ENCODE data around the gene GAA. TPM values are rescaled to one million over a fixed set of nuclear protein-coding genes. Genes with fewer than 3 reads are reported as not detected.

The GAA gene
- total RNA-seq, 2 donors from 2014 or later = 167 to 217 TPM

GRCh38 chr17:80111702-80112470 is 10.5 kb downstream of the GAA start:
- no peaks in the 10 kb centered on the region for H3K27me3 ChIP-seq (replicated peaks; ENCODE audit: insufficient read depth)
- no peaks in the 10 kb centered on the region for H3K9me3 ChIP-seq
- TF ChIP-seq CTCF (IDR thresholded peaks at IDR 0.05) (no peak), POLR2AphosphoS5 (IDR thresholded peaks at IDR 0.05) (no peak), POLR2A (IDR thresholded peaks at IDR 0.05) (no peak)
- no peak overlapping the region for H3K27ac ChIP-seq
- intact Hi-C loops (cut with DNase I) = no loop called here
- no peak overlapping the region for H3K4me3 ChIP-seq
- no peak for DNase-seq (ENCODE audit: low spot score)
- H3K4me1 ChIP-seq (replicated peaks) = no peaks in the 10 kb centered on the region
- 91% methylated on average over 21 of the region's 26 CpGs for WGBS
- no peaks in the 10 kb centered on the region for H3K36me3 ChIP-seq

GRCh38 chr17:80112471-80113032 is 11.2 kb downstream of the GAA start:
- Histone ChIP-seq H3K9me3 (no peaks in the 10 kb centered on the region), H3K27ac (no peak overlapping the region), H3K27me3 (replicated peaks; ENCODE audit: insufficient read depth) (no peaks in the 10 kb centered on the region), H3K4me1 (replicated peaks) (no peaks in the 10 kb centered on the region), H3K36me3 (no peaks in the 10 kb centered on the region), H3K4me3 (no peak overlapping the region)
- intact Hi-C loops (cut with DNase I) = no loop called here
- TF ChIP-seq POLR2AphosphoS5 (IDR thresholded peaks at IDR 0.05) (no peak), POLR2A (IDR thresholded peaks at IDR 0.05) (no peak), CTCF (IDR thresholded peaks at IDR 0.05) (no peak)
- DNase-seq (ENCODE audit: low spot score) = no peak
- 95% methylated on average over 24 of the region's 24 CpGs for WGBS

- intact Hi-C loops (cut with DNase I) = no loop called here
- Histone ChIP-seq H3K4me1 (replicated peaks) (no peaks in the 10 kb centered on the region), H3K27ac (no peak overlapping the region), H3K4me3 (no peak overlapping the region), H3K36me3 (no peaks in the 10 kb centered on the region), H3K9me3 (no peaks in the 10 kb centered on the region), H3K27me3 (replicated peaks; ENCODE audit: insufficient read depth) (no peaks in the 10 kb centered on the region)
- TF ChIP-seq POLR2AphosphoS5 (IDR thresholded peaks at IDR 0.05) = no peak
- TF ChIP-seq POLR2A (IDR thresholded peaks at IDR 0.05) = no peak
- TF ChIP-seq CTCF (IDR thresholded peaks at IDR 0.05) = no peak
- 84% methylated on average over 11 of the region's 20 CpGs for WGBS
- no peak for DNase-seq (ENCODE audit: low spot score)
Measured at GRCh38 chr17:80113033-80113484, 11.7 kb downstream of the GAA start.

GRCh38 chr17:80114758-80115157 is 13.4 kb downstream of the GAA start:
- intact Hi-C loops (cut with DNase I) = no loop called here
- Histone ChIP-seq H3K27ac (no peak overlapping the region), H3K27me3 (replicated peaks; ENCODE audit: insufficient read depth) (no peaks in the 10 kb centered on the region), H3K9me3 (no peaks in the 10 kb centered on the region), H3K36me3 (no peaks in the 10 kb centered on the region), H3K4me1 (replicated peaks) (no peaks in the 10 kb centered on the region), H3K4me3 (no peak overlapping the region)
- 93% methylated on average over 7 of the region's 7 CpGs for WGBS
- no peak for DNase-seq (ENCODE audit: low spot score)
- TF ChIP-seq POLR2AphosphoS5 (IDR thresholded peaks at IDR 0.05) (no peak), POLR2A (IDR thresholded peaks at IDR 0.05) (no peak), CTCF (IDR thresholded peaks at IDR 0.05) (no peak)

- 96% methylated on average over 8 of the region's 8 CpGs for WGBS
Measured at GRCh38 chr17:80115159-80115558, 13.8 kb downstream of the GAA start.

More at GRCh38 chr17:80115159-80115558, 13.8 kb downstream of the GAA start:
- no peaks in the 10 kb centered on the region for H3K4me1 ChIP-seq (replicated peaks)
- no peak overlapping the region for H3K27ac ChIP-seq
- H3K36me3 ChIP-seq = no peaks in the 10 kb centered on the region
- no peak for TF ChIP-seq POLR2A (IDR thresholded peaks at IDR 0.05)
- TF ChIP-seq CTCF (IDR thresholded peaks at IDR 0.05) = no peak
- no peak for TF ChIP-seq POLR2AphosphoS5 (IDR thresholded peaks at IDR 0.05)
- no peak overlapping the region for H3K4me3 ChIP-seq
- H3K27me3 ChIP-seq (replicated peaks; ENCODE audit: insufficient read depth) = no peaks in the 10 kb centered on the region
- intact Hi-C loops (cut with DNase I) = no loop called here
- DNase-seq (ENCODE audit: low spot score) = no peak
- H3K9me3 ChIP-seq = no peaks in the 10 kb centered on the region
